Skeletal muscle tissue (tissue), 4 donors: ENCODE data around the gene SRGAP3. TPM values are rescaled to one million over a fixed set of nuclear protein-coding genes. Genes with fewer than 3 reads are reported as not detected.

ENCODE experiments used
- H3K27ac ChIP-seq: one replicate; pipeline ENCODE4 v1.7.0; 2013; ENCODE audit warnings: mild to moderate bottlenecking, low read depth, low read length, inconsistent platforms
- H3K27me3 ChIP-seq, 3 donors: one replicate each; pipeline ENCODE4 v1.7.0; 2013; ENCODE audit warnings: low read length in 3 of 3; ENCODE audit not compliant: control insufficient read depth in 3 of 3, insufficient read depth in 3 of 3
- H3K36me3 ChIP-seq, 3 donors: one replicate each; pipeline ENCODE4 v1.7.0; 2013; ENCODE audit warnings: low read length in 3 of 3; ENCODE audit not compliant: control insufficient read depth in 3 of 3, insufficient read depth in 3 of 3
- H3K4me1 ChIP-seq, 3 donors: one replicate each; pipeline ENCODE4 v1.7.0; 2013; ENCODE audit warnings: low read length in 3 of 3, mild to moderate bottlenecking in 3 of 3; ENCODE audit not compliant: control insufficient read depth in 3 of 3, insufficient read depth in 3 of 3
- H3K4me3 ChIP-seq, 3 donors: one replicate each; pipeline ENCODE4 v1.7.0; 2013; ENCODE audit warnings: low read length in 3 of 3
- H3K9ac ChIP-seq, 3 donors: one replicate each; pipeline ENCODE4 v1.7.0; 2013; ENCODE audit warnings: low read length in 3 of 3, mild to moderate bottlenecking in 3 of 3, moderate library complexity in 2 of 3, low read depth in 1 of 3
- H3K9me3 ChIP-seq, 3 donors: one replicate each; pipeline ENCODE4 v1.7.0; 2013; ENCODE audit warnings: low read length in 3 of 3; ENCODE audit not compliant: control insufficient read depth in 3 of 3
- total RNA-seq: library from RNA; depleted of rRNA; stranded (reverse); fragments of >200 nt; gene quantifications from one replicate; pipeline ENCODE4 v1.2.3, GENCODE V29; 2014
- donor health status: Osteomylitis.

The SRGAP3 gene
- total RNA-seq, 1 donor from 2014 or later = 15.7 TPM

DNA sequence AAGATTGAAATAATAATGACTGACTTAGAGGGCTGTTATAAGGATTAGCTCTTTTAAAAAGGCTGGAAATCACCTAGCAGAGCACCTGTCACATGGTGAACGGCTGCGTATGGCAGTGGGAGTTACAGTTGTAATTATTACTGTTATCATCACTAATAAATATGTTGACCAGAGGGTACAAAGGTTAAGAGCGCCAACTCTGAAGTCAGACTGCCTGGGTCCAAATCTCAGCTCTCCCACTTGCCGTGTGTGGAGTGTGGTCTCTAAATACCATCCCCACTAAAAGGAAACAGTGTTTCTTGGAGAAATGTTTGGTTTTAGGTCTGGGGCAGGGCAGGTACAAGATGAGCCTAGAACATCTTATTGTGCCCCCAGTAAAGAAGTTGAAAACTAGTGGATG, 280.2 kb downstream of the SRGAP3 start:
- no peak overlapping the region for H3K4me3 ChIP-seq
- H3K9me3 ChIP-seq = no peaks in the 10 kb centered on the region
- H3K27me3 ChIP-seq = peaks cover 5 to 10% (median 8%) of the 10 kb centered on the region in 3 donors
- no peak overlapping the region for H3K9ac ChIP-seq
- no peaks in the 10 kb centered on the region for H3K36me3 ChIP-seq
- H3K27ac ChIP-seq = no peak overlapping the region
- no peaks in the 10 kb centered on the region for H3K4me1 ChIP-seq

- Histone ChIP-seq H3K9ac (no peak overlapping the region), H3K27ac (no peak overlapping the region), H3K27me3 (peaks cover 5 to 10% (median 8%) of the 10 kb centered on the region in 3 donors), H3K9me3 (no peaks in the 10 kb centered on the region), H3K4me1 (peaks cover 0 to 4% (median 3%) of the 10 kb centered on the region in 3 donors), H3K36me3 (no peaks in the 10 kb centered on the region), H3K4me3 (no peak overlapping the region)
Observed at GRCh38 chr3:8968375-8968882, 281.0 kb downstream of the SRGAP3 start.

- Histone ChIP-seq H3K4me1 (peaks cover 6 to 9% (median 7%) of the 10 kb centered on the region in 3 donors), H3K9me3 (no peaks in the 10 kb centered on the region), H3K9ac (no peak overlapping the region), H3K4me3 (no peak overlapping the region), H3K27ac (no peak overlapping the region), H3K27me3 (peaks cover 5 to 10% (median 8%) of the 10 kb centered on the region in 3 donors), H3K36me3 (no peaks in the 10 kb centered on the region)
Observed at GRCh38 chr3:8967553-8967952, 281.9 kb downstream of the SRGAP3 start.

DNA sequence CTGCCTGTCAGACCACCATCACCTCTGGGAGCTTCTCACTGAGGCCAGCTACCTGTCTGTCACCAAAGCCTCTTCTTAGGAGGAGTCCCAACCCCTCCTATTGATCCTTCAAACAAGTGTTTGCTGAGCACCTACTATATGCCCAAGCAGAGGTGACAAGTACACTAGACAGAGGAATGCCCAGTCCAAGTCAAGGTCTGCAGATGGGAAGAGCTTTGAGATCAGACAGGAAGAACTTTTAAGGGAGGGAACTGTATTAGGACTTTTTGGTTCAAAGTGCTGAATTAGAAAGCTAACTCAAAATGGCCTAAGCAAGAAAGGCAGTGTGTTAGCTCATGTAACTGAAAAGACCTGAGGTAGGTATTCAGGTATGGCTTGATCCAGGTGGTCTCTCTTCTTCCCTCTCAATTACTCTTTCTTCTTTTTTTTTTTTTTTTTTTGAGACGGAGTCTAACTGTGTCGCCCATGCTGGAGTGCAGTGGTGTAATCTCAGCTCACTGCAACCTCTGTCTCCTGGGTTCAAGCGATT, 282.6 kb downstream of the SRGAP3 start:
- Histone ChIP-seq H3K9me3 (no peaks in the 10 kb centered on the region), H3K36me3 (no peaks in the 10 kb centered on the region), H3K27ac (no peak overlapping the region), H3K4me3 (no peak overlapping the region), H3K4me1 (peaks cover 9 to 13% (median 12%) of the 10 kb centered on the region in 3 donors), H3K9ac (no peak overlapping the region), H3K27me3 (peaks cover 5 to 10% (median 8%) of the 10 kb centered on the region in 3 donors)

DNA sequence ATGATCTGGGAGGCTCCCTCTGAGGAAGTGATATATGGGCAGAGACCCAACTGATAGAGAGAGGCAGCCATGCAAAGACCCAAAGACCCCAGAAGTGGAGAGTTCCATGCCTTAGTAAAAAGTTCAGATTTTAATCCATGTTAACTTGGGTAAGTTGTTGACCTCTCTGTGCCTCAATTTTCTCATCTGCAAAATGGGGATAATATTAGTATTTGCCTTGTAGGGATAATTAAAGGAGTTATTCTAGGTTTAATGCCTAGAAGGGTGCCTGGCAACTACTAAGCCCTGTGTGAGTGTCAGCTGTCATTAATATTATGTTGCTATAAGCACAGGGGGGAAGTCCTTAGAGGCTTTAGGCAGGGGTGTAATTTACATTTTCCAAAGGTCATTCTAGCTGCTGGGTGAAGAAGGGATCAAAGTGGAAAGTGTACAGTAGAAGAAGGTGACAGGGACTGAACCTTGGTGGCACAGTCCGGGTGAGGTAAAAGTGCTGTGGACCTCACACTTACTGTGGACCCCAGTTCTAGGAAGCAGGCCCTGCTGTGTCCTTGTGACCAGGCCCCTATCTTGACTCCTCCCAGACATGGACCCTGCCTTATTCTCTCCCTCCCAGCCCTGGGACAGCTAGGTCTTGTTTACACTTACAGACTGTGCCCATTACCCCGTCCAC, 283.2 kb downstream of the SRGAP3 start:
- Histone ChIP-seq H3K4me3 (no peak overlapping the region), H3K27ac (no peak overlapping the region), H3K4me1 (peaks cover 9 to 13% (median 12%) of the 10 kb centered on the region in 3 donors), H3K9me3 (no peaks in the 10 kb centered on the region), H3K27me3 (peaks cover 5 to 10% (median 8%) of the 10 kb centered on the region in 3 donors), H3K9ac (no peak overlapping the region), H3K36me3 (no peaks in the 10 kb centered on the region)

- peaks cover 9 to 13% (median 12%) of the 10 kb centered on the region in 3 donors for H3K4me1 ChIP-seq
- peaks cover 5 to 10% (median 8%) of the 10 kb centered on the region in 3 donors for H3K27me3 ChIP-seq
- H3K36me3 ChIP-seq = no peaks in the 10 kb centered on the region
- no peaks in the 10 kb centered on the region for H3K9me3 ChIP-seq
- no peak overlapping the region for H3K27ac ChIP-seq
- peak overlapping the region in 1 of 3 donors; percentile 2 for H3K4me3 ChIP-seq
- H3K9ac ChIP-seq = no peak overlapping the region
Observed at GRCh38 chr3:8964436-8965370, 284.7 kb downstream of the SRGAP3 start.

GRCh38 chr3:8963137-8963853, 286.2 kb downstream of the SRGAP3 start, which contains the start of gene RAD18:
RAD18 (minus strand) TSS chr3:8963472; CDS start chr3:8963385, 87 bp downstream.
- Histone ChIP-seq H3K27ac (peak within 1 kb of the TSS; percentile 54), H3K9me3 (no peaks in the 10 kb centered on the region), H3K36me3 (no peaks in the 10 kb centered on the region), H3K27me3 (peaks cover 2 to 6% (median 5%) of the 10 kb centered on the region in 3 donors), H3K9ac (peak within 1 kb of the TSS; percentile 80 to 88 (median 81)), H3K4me1 (peaks cover 9 to 13% (median 12%) of the 10 kb centered on the region in 3 donors), H3K4me3 (peak within 1 kb of the TSS; percentile 76 to 93 (median 88))

GRCh38 chr3:8962226-8962861, 287.1 kb downstream of the SRGAP3 start:
- Histone ChIP-seq H3K36me3 (no peaks in the 10 kb centered on the region), H3K27me3 (peaks cover 0 to 2% (median 0%) of the 10 kb centered on the region in 3 donors), H3K27ac (no peak overlapping the region), H3K9me3 (no peaks in the 10 kb centered on the region), H3K9ac (peak overlapping the region in 2 of 3 donors; percentile 80 to 84), H3K4me1 (peaks cover 9 to 13% (median 12%) of the 10 kb centered on the region in 3 donors), H3K4me3 (peak overlapping the region; percentile 76 to 93 (median 88))

GRCh38 chr3:8959668-8960067, 289.8 kb downstream of the SRGAP3 start:
- Histone ChIP-seq H3K4me1 (peaks cover 9 to 13% (median 12%) of the 10 kb centered on the region in 3 donors), H3K9me3 (no peaks in the 10 kb centered on the region), H3K27ac (no peak overlapping the region), H3K9ac (no peak overlapping the region), H3K27me3 (no peaks in the 10 kb centered on the region), H3K36me3 (peaks cover 0 to 2% (median 0%) of the 10 kb centered on the region in 3 donors), H3K4me3 (no peak overlapping the region)
